ENCODE data around the gene ZSWIM3. TPM values are rescaled to one million over a fixed set of nuclear protein-coding genes. Genes with fewer than 3 reads are reported as not detected.

Gene ZSWIM3
- total RNA-seq, 1 donor from 2014 or later = 6.4 TPM

DNA sequence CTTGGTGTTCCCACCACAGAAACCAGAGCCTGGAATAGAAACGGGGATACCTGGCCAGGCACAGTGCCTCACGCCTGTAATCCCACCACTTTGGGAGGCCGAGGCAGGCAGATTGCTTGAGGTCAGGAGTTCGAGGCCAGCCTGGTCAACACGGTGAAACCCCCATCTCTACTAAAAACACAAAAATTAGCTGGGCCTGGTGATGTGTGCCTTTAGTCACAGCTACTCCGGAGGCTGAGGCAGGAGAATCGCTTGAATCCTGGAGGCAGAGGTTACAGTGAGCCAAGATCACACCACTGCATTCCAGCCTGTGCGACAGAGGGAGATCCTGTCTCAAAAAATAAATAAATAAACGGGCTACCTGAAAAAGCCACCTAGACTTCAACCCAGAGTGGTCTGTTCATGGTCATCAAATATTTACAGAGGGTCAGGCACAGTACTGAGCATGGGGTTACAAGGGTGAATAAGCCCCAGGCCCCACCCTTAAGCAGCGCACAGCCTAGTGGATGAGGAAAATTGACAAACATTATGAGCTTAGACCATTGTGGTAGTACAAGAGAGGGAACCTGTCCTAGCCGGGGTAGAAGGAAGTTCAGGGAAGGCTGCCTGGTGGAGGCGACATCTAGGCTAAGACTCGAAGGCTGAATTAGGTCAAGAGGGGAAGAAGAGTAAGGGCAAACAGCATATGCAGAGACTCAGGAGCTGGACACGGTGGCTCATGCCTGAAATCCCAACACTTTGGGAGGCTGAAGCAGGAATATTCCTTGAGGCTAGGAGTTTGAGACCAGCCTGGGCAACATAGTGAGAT is 69.9 kb downstream of the ZSWIM3 start:
- intact Hi-C loops (cut with micrococcal nuclease) = no loop called here

Other genes starting within 250 kb of the ZSWIM3 start
- not detected in 2 replicates for gene WFDC10A, start 227.9 kb upstream of the ZSWIM3 start, total RNA-seq
- not detected in 2 replicates for gene WFDC9, start 226.3 kb upstream of the ZSWIM3 start, total RNA-seq
- not detected in 2 replicates for gene WFDC11, start 187.4 kb upstream of the ZSWIM3 start, total RNA-seq
- gene WFDC13, start 155.6 kb upstream of the ZSWIM3 start, total RNA-seq = not detected in 2 replicates
- gene WFDC10B, start 152.6 kb upstream of the ZSWIM3 start, total RNA-seq = not detected in 2 replicates
- not detected in 2 replicates for gene SPINT4, start 135.3 kb upstream of the ZSWIM3 start, total RNA-seq
- gene WFDC3, start 65.7 kb upstream of the ZSWIM3 start, total RNA-seq = not detected in 2 replicates
- gene DNTTIP1, start 65.7 kb upstream of the ZSWIM3 start, total RNA-seq = 30.3 and 31.8 TPM in 2 replicates
- gene UBE2C, start 45.0 kb upstream of the ZSWIM3 start, total RNA-seq = 181 and 183 TPM in 2 replicates
- 0.36 TPM in 1 of 2 replicates, not detected in the other for gene TNNC2, start 30.3 kb upstream of the ZSWIM3 start, total RNA-seq
- gene SNX21, start 23.8 kb upstream of the ZSWIM3 start, total RNA-seq = 1.7 and 1.8 TPM in 2 replicates
- gene ACOT8, start 222 bp upstream of the ZSWIM3 start, total RNA-seq = 36.6 and 37.1 TPM in 2 replicates
- 9.8 and 10.7 TPM in 2 replicates for gene ZSWIM1, start 23.6 kb downstream of the ZSWIM3 start, total RNA-seq
- 0.52 and 1.0 TPM in 2 replicates for gene SPATA25, start 30.0 kb downstream of the ZSWIM3 start, total RNA-seq
- gene NEURL2, start 33.6 kb downstream of the ZSWIM3 start, total RNA-seq = 1.4 and 2.1 TPM in 2 replicates
- 55.1 and 60.4 TPM in 2 replicates for gene CTSA, start 33.7 kb downstream of the ZSWIM3 start, total RNA-seq
- 1.5 and 1.8 TPM in 2 replicates for gene PLTP, start 54.5 kb downstream of the ZSWIM3 start, total RNA-seq
- gene PCIF1, start 77.1 kb downstream of the ZSWIM3 start, total RNA-seq = 37.1 and 38.3 TPM in 2 replicates
- gene ZNF335, start 114.6 kb downstream of the ZSWIM3 start, total RNA-seq = 37.6 and 38.7 TPM in 2 replicates
- not detected in 2 replicates for gene MMP9, start 151.3 kb downstream of the ZSWIM3 start, total RNA-seq
- 0.70 TPM in 1 of 2 replicates, not detected in the other for gene SLC12A5, start 171.6 kb downstream of the ZSWIM3 start, total RNA-seq
- 40.0 and 40.2 TPM in 2 replicates for gene NCOA5, start 232.3 kb downstream of the ZSWIM3 start, total RNA-seq